ENCODE results near the gene MARCHF3.

DNA sequence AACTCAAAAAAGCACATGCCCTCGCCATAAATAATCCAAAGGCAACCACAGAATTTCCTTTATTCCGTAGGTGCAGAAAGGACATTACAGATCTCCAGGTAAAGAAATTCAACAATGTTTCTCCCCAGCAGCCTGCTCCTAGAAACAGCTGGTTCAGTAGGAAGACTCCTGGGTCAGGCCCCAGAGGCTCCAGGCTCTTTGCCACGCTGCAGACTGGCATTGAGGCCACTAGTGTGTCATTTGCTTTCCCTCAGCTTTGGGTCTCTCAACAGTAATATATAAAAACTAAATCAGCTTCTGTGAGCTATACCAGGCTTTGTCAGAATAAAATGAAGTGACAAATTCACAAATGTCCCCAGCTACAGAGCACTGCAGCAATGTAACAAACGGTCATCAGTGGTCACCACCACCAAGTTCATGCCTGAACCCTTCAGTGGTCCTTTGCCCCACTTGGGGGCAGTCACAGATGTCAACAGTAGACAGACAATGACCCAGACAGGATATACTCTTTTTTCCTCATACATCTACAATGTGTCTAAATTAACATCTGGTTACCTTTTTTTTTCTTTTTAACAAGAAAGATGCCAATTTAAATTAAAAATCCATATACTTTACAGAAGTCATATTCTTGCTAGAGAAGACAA, 93.5 kb downstream of the MARCHF3 start:
- TF ChIP-seq, protein P1, sequence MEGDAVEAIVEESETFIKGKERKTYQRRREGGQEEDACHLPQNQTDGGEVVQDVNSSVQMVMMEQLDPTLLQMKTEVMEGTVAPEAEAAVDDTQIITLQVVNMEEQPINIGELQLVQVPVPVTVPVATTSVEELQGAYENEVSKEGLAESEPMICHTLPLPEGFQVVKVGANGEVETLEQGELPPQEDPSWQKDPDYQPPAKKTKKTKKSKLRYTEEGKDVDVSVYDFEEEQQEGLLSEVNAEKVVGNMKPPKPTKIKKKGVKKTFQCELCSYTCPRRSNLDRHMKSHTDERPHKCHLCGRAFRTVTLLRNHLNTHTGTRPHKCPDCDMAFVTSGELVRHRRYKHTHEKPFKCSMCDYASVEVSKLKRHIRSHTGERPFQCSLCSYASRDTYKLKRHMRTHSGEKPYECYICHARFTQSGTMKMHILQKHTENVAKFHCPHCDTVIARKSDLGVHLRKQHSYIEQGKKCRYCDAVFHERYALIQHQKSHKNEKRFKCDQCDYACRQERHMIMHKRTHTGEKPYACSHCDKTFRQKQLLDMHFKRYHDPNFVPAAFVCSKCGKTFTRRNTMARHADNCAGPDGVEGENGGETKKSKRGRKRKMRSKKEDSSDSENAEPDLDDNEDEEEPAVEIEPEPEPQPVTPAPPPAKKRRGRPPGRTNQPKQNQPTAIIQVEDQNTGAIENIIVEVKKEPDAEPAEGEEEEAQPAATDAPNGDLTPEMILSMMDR (IDR thresholded peaks at IDR 0.05; ENCODE audit: extremely low read depth in 1 of 2, insufficient read depth in 1 of 2, low read depth in 1 of 2, low read length in 2 of 2), result no peak
- TF ChIP-seq, protein P2, sequence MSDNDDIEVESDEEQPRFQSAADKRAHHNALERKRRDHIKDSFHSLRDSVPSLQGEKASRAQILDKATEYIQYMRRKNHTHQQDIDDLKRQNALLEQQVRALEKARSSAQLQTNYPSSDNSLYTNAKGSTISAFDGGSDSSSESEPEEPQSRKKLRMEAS (IDR thresholded peaks at IDR 0.05; ENCODE audit: insufficient read depth, insufficient read length), result no peak
- TF ChIP-seq EZH2 (IDR thresholded peaks at IDR 0.05; ENCODE audit: borderline replicate concordance, low read depth, low read length, severe bottlenecking), result no peak
- TF ChIP-seq POLR2A (IDR thresholded peaks at IDR 0.05; ENCODE audit: low read depth, low read length), result no peak
- no peak for TF ChIP-seq FOS (IDR thresholded peaks at IDR 0.05; ENCODE audit: borderline replicate concordance, insufficient read depth, low read length)
- TF ChIP-seq POLR2AphosphoS5 (IDR thresholded peaks at IDR 0.05; ENCODE audit: insufficient read depth, low read depth, low read length), result no peak
- TF ChIP-seq JUN (IDR thresholded peaks at IDR 0.05; ENCODE audit: borderline replicate concordance, insufficient read depth, insufficient read length, low read depth), result no peak
- TF ChIP-seq GATA2 (IDR thresholded peaks at IDR 0.05; ENCODE audit: insufficient read depth, insufficient read length, low read depth, low read length), result no peak

All from endothelial cell of umbilical vein (primary cell).